HEK293T (cell line): Measurements from ENCODE around the gene CHD2.

Source experiments
- ARNT ChIP-seq: fragments of 450-650 bp; IDR thresholded peaks from 2 replicates; pipeline ENCODE4 v1.6.1; 2017; ENCODE audit warnings: mild to moderate bottlenecking
- BHLHE40 ChIP-seq: fragments of 450-650 bp; IDR thresholded peaks from 2 replicates; pipeline ENCODE4 v1.6.1; 2016; ENCODE audit warnings: mild to moderate bottlenecking, moderate library complexity, borderline replicate concordance
- HDGF ChIP-seq: fragments of 450-650 bp; IDR thresholded peaks from 2 replicates; pipeline ENCODE4 v1.6.1; 2017; ENCODE audit warnings: antibody characterized with exemption, borderline replicate concordance
- NFRKB ChIP-seq: fragments of 450-650 bp; IDR thresholded peaks from 2 replicates; pipeline ENCODE4 v1.6.1; 2016; ENCODE audit warnings: mild to moderate bottlenecking, moderate library complexity
- SP1 ChIP-seq: fragments of 450-650 bp; IDR thresholded peaks from 2 replicates; pipeline ENCODE4 v1.6.1; 2017
- TARDBP ChIP-seq: fragments of 450-650 bp; IDR thresholded peaks from 2 replicates; pipeline ENCODE4 v1.6.1; 2016
- TF ChIP-seq, protein P1 (sequence below): fragments of 450-650 bp; IDR thresholded peaks from 2 replicates; pipeline ENCODE4 v1.6.1; 2016

DNA sequence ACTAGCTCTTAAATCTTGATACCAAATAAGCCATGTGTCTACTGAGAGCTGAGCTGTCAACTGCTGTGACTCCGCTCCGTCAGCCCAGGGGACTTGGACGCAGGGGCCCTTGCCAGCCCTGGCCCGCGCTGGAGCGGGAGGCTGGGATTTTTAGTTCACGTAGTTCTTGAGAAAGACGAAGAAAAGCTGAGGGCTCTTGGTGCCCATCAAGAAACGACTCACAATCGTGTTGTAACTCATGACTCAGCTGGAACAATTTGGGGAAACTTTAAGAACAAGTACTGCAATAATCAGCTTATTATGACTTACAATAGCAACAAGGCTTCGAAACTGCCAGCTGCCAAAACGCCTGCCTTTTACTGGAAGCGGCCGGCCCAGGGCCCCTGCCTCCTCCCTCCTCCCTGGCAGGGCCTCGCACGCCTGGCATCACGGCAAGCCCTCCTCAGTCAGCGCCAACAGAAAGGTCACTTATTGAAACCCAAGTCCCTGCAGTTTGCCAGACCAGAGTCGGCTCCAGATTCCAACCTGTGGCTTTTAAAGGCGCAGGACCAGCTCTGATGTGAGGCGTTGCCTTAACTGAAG lies 128.6 kb downstream of the CHD2 start:
- TF ChIP-seq, protein P1, sequence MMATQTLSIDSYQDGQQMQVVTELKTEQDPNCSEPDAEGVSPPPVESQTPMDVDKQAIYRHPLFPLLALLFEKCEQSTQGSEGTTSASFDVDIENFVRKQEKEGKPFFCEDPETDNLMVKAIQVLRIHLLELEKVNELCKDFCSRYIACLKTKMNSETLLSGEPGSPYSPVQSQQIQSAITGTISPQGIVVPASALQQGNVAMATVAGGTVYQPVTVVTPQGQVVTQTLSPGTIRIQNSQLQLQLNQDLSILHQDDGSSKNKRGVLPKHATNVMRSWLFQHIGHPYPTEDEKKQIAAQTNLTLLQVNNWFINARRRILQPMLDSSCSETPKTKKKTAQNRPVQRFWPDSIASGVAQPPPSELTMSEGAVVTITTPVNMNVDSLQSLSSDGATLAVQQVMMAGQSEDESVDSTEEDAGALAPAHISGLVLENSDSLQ, result no peak
- TF ChIP-seq BHLHE40, result no peak
- no peak for TF ChIP-seq SP1
- no peak for TF ChIP-seq HDGF
- TF ChIP-seq NFRKB, result no peak
- no peak for TF ChIP-seq TARDBP
- no peak for TF ChIP-seq ARNT
